ENCODE measurements around the gene ESR2. TPM values are rescaled to one million over a fixed set of nuclear protein-coding genes. Genes with fewer than 3 reads are reported as not detected.

The ESR2 gene
- total RNA-seq, 4 donors from 2014 or later = 0.59 to 2.4 (median 1.5) TPM

DNA sequence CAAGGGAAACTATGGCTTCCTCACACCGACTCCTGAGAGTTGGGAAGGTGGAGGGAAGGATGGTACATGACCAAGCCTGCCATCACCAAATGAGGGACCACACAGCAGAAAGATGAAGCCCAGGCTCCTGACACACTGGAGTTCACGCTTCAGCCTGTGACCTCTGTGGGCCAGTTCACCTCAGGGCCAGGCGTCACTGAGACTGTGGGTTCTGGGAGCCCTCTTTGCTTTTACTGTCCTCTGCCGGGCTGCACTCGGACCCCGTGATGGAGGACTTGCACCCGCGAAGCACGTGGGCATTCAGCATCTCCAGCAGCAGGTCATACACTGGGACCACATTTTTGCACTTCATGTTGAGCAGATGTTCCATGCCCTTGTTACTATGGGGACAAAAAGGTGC lies 61.2 kb downstream of the ESR2 start:
- Histone ChIP-seq H3K27ac (peak overlapping the region in 2 of 4 donors; percentile 19 to 47), H3K4me3 (no peak overlapping the region), H3K27me3 (no peaks in the 10 kb centered on the region), H3K4me1 (peaks cover 0 to 10% (median 4%) of the 10 kb centered on the region in 4 donors), H3K9me3 (no peaks in the 10 kb centered on the region), H3K36me3 (peaks cover 0 to 34% (median 0%) of the 10 kb centered on the region in 3 donors)
- DNase-seq (ENCODE audit: low spot score in 2 of 2) = no peak
- TF ChIP-seq EP300 (IDR thresholded peaks at IDR 0.05) (no peak), POLR2A (IDR thresholded peaks at IDR 0.05) (no peak)
- TF ChIP-seq, protein P1, sequence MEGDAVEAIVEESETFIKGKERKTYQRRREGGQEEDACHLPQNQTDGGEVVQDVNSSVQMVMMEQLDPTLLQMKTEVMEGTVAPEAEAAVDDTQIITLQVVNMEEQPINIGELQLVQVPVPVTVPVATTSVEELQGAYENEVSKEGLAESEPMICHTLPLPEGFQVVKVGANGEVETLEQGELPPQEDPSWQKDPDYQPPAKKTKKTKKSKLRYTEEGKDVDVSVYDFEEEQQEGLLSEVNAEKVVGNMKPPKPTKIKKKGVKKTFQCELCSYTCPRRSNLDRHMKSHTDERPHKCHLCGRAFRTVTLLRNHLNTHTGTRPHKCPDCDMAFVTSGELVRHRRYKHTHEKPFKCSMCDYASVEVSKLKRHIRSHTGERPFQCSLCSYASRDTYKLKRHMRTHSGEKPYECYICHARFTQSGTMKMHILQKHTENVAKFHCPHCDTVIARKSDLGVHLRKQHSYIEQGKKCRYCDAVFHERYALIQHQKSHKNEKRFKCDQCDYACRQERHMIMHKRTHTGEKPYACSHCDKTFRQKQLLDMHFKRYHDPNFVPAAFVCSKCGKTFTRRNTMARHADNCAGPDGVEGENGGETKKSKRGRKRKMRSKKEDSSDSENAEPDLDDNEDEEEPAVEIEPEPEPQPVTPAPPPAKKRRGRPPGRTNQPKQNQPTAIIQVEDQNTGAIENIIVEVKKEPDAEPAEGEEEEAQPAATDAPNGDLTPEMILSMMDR (IDR thresholded peaks at IDR 0.05) = no peak
- WGBS, 2 donors = 93 to 96% methylated on average over 9 of the region's 9 CpGs

DNA sequence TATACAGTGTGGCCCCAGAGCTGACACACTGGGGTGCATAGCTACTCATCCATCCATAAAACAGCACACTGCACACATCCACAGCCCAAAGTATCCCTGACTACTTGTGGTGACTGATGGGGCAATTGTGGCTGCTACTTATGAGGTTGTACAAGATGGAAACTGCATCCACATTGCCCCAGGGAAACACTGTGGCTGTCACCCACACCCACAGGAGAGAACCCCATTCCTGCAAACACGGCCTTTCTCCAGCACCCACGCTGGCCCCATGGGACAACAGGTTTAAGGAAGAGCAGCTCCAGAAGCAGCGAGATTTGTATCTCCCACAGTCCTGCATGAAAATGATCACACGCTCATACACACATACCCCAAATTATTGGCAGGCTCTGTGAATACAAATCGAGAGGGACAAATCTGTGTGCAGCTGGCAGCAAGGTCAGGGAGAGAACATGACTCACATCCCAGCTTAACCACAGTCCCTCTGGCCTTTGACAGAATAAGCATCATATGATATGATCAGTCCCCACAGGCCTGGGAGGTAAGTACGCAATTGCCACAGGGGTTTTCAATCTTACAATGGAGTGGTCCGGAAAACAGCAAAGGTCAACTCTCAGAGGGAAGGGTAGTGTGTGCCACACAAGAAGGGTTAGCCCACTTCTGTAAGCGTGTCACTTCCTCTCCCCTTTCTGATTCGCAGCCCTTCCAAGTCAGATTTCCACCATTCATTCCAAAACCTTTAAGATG lies 61.9 kb downstream of the ESR2 start:
- Histone ChIP-seq H3K27ac (peak overlapping the region in 2 of 4 donors; percentile 19 to 47), H3K9me3 (no peaks in the 10 kb centered on the region), H3K4me1 (peaks cover 0 to 10% (median 4%) of the 10 kb centered on the region in 4 donors), H3K27me3 (no peaks in the 10 kb centered on the region), H3K36me3 (peaks cover 0 to 41% (median 5%) of the 10 kb centered on the region in 3 donors), H3K4me3 (no peak overlapping the region)
- DNase-seq (ENCODE audit: low spot score in 2 of 2) = peak in 1 of 2 donors; percentile 14
- WGBS, 2 donors = 51 to 65% methylated on average over 9 of the region's 9 CpGs
- TF ChIP-seq EP300 (IDR thresholded peaks at IDR 0.05) = no peak
- TF ChIP-seq POLR2A (IDR thresholded peaks at IDR 0.05) = no peak
- TF ChIP-seq, protein P1 (IDR thresholded peaks at IDR 0.05) = no peak

DNA sequence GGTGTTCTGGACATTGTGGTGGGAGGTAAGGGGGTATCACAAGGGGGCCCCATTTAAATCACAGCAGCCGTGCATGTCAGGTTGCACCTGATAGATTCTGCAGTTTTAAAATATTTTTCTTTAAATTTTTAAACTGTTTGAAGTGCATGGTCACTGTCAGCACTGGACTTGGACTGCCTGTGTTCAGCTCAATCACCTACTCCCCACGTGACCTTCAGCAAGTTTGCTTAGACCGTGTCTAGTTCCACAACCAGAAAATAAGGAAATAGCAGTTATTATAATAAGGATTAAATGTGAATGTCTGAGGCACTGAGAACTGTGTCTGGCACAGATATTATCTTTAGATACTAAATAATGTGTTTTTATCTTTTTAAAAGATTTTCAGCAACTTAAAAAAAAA lies 64.7 kb downstream of the ESR2 start:
- DNase-seq (ENCODE audit: low spot score in 2 of 2) = no peak
- H3K27ac ChIP-seq = no peak overlapping the region
- 79 to 93% methylated on average over 3 of the region's 3 CpGs for WGBS, 2 donors
- H3K9me3 ChIP-seq = no peaks in the 10 kb centered on the region
- no peak overlapping the region for H3K4me3 ChIP-seq
- peaks cover 0 to 67% (median 19%) of the 10 kb centered on the region in 3 donors for H3K36me3 ChIP-seq
- no peak for TF ChIP-seq EP300 (IDR thresholded peaks at IDR 0.05)
- TF ChIP-seq, protein P1 (IDR thresholded peaks at IDR 0.05) = no peak
- TF ChIP-seq POLR2A (IDR thresholded peaks at IDR 0.05) = no peak
- no peaks in the 10 kb centered on the region for H3K27me3 ChIP-seq
- H3K4me1 ChIP-seq = peaks cover 0 to 4% (median 0%) of the 10 kb centered on the region in 4 donors

DNA sequence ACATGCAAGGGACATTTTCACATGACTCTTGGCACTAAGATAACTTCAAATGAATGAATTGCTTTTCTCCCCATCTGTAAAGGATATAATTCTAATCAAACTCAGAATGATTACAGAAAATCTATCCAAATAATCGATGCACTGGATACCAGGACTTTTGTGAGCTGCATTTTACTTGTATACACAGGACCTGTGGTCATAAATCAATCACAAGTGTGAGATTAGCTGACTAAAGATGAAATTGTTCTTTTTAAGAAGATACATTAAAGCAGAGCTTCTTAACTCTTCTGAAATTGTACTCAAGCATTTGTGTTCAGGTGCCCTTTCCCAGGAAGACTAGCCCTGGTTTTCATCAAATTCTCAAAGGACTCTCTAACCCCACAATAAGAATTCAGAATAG lies 66.3 kb downstream of the ESR2 start:
- Histone ChIP-seq H3K27ac (no peak overlapping the region), H3K4me1 (peaks cover 0 to 4% (median 0%) of the 10 kb centered on the region in 4 donors), H3K27me3 (no peaks in the 10 kb centered on the region), H3K9me3 (no peaks in the 10 kb centered on the region), H3K4me3 (no peak overlapping the region), H3K36me3 (peaks cover 0 to 78% (median 24%) of the 10 kb centered on the region in 3 donors)
- no peak for TF ChIP-seq EP300 (IDR thresholded peaks at IDR 0.05)
- TF ChIP-seq, protein P1 (IDR thresholded peaks at IDR 0.05) = no peak
- no peak for TF ChIP-seq POLR2A (IDR thresholded peaks at IDR 0.05)
- 69 to 90% methylated on average over 1 of the region's 1 CpG for WGBS, 2 donors
- no peak for DNase-seq (ENCODE audit: low spot score in 2 of 2)

DNA sequence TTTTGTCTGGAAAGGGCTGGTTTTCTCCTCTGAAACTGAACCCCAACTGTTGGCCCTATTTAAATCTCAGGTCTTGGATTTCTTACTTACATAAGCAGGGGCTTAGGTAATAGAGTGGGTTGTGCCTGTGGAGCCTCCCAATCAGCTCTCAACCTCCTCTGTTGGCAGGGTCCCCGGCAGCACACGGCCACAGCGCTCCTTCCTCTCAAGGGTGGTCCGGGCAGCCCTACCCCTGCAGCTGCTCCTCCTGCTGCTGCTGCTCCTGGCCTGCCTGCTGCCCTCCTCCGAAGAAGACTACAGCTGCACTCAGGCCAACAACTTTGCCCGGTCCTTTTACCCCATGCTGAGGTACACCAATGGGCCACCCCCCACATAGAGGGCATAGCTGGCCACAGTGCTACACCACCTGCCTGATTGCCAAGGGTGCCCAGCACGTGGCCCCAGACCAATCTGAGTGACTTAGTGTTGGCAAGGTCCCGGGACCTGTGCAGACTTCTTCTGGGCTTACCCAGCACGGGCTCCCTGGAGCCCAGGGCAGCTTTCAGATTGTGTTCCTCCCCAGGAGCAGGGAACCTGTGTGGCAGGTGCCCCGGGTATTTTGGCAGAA lies 68.9 kb downstream of the ESR2 start:
- no peak for DNase-seq (ENCODE audit: low spot score in 2 of 2)
- no peak overlapping the region for H3K27ac ChIP-seq
- H3K9me3 ChIP-seq = no peaks in the 10 kb centered on the region
- TF ChIP-seq EP300 (IDR thresholded peaks at IDR 0.05) (no peak), POLR2A (IDR thresholded peaks at IDR 0.05) (no peak)
- TF ChIP-seq, protein P1 (IDR thresholded peaks at IDR 0.05) = no peak
- no peaks in the 10 kb centered on the region for H3K27me3 ChIP-seq
- H3K4me3 ChIP-seq = no peak overlapping the region
- 79 to 84% methylated on average over 9 to 10 of the region's 10 CpGs for WGBS, 2 donors
- peaks cover 2 to 92% (median 24%) of the 10 kb centered on the region in 3 donors for H3K36me3 ChIP-seq
- no peaks in the 10 kb centered on the region for H3K4me1 ChIP-seq
